H1 (cell line): ENCODE results near the gene MARCHF9. TPM values are rescaled to one million over a fixed set of nuclear protein-coding genes. Genes with fewer than 3 reads are reported as not detected.
A peak's percentile ranks its signal among the peaks of the same experiment; 100 is the strongest.

Experiments
- SIN3A ChIP-seq, 2 experiments: IDR thresholded peaks in 1 of 2; conservative IDR thresholded peaks in 1 of 2; 2 replicates each; pipeline ENCODE4 v1.6.1; 2011 to 2012; ENCODE audit warnings: low read length in 2 of 2, improper control_type of control experiment in 1 of 2, low read depth in 1 of 2, mild to moderate bottlenecking in 1 of 2
- polyA plus RNA-seq, 7 experiments: library from polyadenylated mRNA; depleted of rRNA in 3 of 7; stranded (reverse) in 5 of 7; unstranded in 2 of 7; fragments of >200 nt in 5 of 7; fragments of 200-250 nt in 2 of 7; gene quantifications; 1 replicate in 5 of 7; 2 replicates in 1 of 7; 4 replicates in 1 of 7; pipeline versions ENCODE4 v1.2.1 to v1.2.3, GENCODE V29; 2011 to 2013; ENCODE audit warnings: missing spikeins in 2 of 7, mixed read lengths in 2 of 7
- total RNA-seq: library from RNA; stranded (reverse); fragmentation: NEBNext Ultra II Directional; extraction: Animal tissue kit (Norgen Biotek cat#: 25700); gene quantifications from 2 replicates; pipeline ENCODE4 v1.2.1, GENCODE V29; 2021
- TF ChIP-seq, protein P1 (sequence below): fragments of 300-600 bp; sonication (generic); IDR thresholded peaks from 2 replicates; pipeline ENCODE4 v1.7.1; 2012; ENCODE audit warnings: low read length, moderate library complexity, mild to moderate bottlenecking, inconsistent platforms; ENCODE audit not compliant: insufficient replicate concordance

The MARCHF9 gene
- total and polyA plus RNA-seq, 2 of the 8 experiments (the other 6 are each of a cell fraction or from before 2014, with no cell fraction given) = 6.4 to 7.8 TPM

DNA sequence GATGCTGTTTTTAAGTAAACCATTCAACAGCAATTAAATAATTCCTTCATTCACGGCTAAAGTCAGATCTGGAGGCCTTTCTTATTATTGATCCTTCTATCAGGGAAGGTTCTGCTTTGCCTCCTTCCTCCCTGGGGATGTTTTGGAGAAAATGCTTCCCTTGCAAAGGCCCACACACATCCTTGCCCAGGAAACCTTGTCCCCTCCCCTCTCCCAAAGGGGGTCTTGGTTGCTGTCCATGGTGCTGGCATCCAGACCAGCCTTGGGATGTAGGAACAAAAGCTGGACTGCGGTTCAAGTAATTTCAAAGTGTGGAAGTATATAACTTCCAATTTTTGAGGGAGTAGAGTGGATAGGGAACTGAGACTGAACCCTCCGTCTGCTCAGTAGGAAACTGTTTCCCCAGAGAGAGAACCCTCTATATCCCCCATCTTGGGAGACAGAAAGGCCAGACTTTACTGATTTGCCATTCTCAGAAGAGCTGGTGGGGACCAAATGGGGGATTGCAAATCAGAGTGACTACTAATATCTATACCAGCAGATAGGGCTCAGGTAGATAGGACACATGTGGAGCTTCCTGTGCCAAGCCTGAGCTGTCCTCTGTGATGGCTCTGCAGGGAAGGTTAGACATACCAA, 5.6 kb downstream of the MARCHF9 start (continued):
- TF ChIP-seq, protein P1, sequence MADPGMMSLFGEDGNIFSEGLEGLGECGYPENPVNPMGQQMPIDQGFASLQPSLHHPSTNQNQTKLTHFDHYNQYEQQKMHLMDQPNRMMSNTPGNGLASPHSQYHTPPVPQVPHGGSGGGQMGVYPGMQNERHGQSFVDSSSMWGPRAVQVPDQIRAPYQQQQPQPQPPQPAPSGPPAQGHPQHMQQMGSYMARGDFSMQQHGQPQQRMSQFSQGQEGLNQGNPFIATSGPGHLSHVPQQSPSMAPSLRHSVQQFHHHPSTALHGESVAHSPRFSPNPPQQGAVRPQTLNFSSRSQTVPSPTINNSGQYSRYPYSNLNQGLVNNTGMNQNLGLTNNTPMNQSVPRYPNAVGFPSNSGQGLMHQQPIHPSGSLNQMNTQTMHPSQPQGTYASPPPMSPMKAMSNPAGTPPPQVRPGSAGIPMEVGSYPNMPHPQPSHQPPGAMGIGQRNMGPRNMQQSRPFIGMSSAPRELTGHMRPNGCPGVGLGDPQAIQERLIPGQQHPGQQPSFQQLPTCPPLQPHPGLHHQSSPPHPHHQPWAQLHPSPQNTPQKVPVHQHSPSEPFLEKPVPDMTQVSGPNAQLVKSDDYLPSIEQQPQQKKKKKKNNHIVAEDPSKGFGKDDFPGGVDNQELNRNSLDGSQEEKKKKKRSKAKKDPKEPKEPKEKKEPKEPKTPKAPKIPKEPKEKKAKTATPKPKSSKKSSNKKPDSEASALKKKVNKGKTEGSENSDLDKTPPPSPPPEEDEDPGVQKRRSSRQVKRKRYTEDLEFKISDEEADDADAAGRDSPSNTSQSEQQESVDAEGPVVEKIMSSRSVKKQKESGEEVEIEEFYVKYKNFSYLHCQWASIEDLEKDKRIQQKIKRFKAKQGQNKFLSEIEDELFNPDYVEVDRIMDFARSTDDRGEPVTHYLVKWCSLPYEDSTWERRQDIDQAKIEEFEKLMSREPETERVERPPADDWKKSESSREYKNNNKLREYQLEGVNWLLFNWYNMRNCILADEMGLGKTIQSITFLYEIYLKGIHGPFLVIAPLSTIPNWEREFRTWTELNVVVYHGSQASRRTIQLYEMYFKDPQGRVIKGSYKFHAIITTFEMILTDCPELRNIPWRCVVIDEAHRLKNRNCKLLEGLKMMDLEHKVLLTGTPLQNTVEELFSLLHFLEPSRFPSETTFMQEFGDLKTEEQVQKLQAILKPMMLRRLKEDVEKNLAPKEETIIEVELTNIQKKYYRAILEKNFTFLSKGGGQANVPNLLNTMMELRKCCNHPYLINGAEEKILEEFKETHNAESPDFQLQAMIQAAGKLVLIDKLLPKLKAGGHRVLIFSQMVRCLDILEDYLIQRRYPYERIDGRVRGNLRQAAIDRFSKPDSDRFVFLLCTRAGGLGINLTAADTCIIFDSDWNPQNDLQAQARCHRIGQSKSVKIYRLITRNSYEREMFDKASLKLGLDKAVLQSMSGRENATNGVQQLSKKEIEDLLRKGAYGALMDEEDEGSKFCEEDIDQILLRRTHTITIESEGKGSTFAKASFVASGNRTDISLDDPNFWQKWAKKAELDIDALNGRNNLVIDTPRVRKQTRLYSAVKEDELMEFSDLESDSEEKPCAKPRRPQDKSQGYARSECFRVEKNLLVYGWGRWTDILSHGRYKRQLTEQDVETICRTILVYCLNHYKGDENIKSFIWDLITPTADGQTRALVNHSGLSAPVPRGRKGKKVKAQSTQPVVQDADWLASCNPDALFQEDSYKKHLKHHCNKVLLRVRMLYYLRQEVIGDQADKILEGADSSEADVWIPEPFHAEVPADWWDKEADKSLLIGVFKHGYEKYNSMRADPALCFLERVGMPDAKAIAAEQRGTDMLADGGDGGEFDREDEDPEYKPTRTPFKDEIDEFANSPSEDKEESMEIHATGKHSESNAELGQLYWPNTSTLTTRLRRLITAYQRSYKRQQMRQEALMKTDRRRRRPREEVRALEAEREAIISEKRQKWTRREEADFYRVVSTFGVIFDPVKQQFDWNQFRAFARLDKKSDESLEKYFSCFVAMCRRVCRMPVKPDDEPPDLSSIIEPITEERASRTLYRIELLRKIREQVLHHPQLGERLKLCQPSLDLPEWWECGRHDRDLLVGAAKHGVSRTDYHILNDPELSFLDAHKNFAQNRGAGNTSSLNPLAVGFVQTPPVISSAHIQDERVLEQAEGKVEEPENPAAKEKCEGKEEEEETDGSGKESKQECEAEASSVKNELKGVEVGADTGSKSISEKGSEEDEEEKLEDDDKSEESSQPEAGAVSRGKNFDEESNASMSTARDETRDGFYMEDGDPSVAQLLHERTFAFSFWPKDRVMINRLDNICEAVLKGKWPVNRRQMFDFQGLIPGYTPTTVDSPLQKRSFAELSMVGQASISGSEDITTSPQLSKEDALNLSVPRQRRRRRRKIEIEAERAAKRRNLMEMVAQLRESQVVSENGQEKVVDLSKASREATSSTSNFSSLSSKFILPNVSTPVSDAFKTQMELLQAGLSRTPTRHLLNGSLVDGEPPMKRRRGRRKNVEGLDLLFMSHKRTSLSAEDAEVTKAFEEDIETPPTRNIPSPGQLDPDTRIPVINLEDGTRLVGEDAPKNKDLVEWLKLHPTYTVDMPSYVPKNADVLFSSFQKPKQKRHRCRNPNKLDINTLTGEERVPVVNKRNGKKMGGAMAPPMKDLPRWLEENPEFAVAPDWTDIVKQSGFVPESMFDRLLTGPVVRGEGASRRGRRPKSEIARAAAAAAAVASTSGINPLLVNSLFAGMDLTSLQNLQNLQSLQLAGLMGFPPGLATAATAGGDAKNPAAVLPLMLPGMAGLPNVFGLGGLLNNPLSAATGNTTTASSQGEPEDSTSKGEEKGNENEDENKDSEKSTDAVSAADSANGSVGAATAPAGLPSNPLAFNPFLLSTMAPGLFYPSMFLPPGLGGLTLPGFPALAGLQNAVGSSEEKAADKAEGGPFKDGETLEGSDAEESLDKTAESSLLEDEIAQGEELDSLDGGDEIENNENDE = no peak
- 0 out of 4 replicates have a peak, but pooled peaks of 1 of the 2 experiments have one; percentile 52 for TF ChIP-seq SIN3A (conservative IDR thresholded peaks at IDR 0.05 in 1 of 2, IDR thresholded peaks at IDR 0.05 in 1 of 2; ENCODE audit: low read depth in 1 of 2, low read length in 2 of 2)
